ENCODE data around the gene TSACC.
"Not testable (repeated sequence)": the region's sequence is repeated elsewhere in the genome, so short reads cannot be mapped to it uniquely, and the experiment has no call there.

TSACC gene

DNA sequence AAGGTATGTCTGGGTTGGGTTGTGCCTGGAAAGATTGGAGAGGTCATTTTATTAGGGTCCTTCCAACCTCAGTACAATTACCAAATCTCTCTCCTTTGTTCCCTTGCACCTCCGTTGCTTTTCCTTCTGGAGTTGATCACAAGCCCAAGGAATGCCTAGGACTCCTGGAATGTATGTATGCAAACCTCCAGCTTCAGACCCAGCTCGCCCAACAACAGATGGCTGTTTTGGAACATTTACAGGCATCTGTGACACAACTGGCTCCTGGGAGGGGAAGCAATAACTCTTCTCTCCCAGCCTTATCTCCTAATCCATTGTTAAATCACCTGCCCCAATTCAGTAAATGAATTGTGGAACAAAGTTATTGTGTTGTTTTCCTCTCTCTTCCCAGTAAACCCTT, 8.3 kb downstream of the TSACC start:
- no peak for DNase-seq (ENCODE audit: low spot score)

DNA sequence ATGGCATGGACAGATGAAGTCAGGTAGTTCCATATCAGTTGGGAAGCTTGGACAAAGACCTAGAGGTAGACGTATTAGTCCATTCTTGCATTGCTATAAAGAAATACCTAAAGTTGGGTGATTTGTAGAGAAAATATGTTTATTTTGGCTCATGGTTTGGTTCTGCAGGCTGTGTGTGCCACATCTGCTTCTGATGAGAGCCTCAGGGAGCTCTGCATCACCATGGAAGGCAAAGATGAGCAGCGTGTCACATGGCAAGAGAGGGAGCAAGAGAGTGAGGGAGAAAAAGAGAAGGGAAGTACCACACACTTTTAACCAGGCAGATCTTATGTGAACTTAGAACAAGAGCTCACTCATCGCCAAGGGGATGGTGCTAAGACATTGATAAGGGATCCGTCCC, 9.0 kb downstream of the TSACC start:
- no peak for DNase-seq (ENCODE audit: low spot score)

DNA sequence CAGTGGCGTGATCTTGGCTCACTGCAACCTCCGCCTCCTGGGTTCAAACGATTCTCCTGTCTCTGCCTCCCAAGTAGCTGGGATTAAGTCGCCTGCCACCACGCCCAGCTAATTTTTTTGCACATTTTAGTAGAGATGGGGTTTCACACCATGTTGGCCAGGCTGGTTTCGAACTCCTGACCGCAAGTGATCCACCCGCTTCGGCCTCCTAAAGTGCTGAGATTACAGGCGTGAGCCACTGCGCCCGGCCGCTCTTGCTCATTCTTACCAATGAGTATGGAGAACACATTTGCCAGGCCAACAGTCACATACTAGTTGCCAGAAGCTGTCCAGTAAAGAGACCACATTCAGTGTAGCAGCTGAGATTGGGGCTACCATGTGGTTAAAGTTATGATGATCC, 14.2 kb downstream of the TSACC start:
- DNase-seq (ENCODE audit: low spot score): not testable (repeated sequence)

DNA sequence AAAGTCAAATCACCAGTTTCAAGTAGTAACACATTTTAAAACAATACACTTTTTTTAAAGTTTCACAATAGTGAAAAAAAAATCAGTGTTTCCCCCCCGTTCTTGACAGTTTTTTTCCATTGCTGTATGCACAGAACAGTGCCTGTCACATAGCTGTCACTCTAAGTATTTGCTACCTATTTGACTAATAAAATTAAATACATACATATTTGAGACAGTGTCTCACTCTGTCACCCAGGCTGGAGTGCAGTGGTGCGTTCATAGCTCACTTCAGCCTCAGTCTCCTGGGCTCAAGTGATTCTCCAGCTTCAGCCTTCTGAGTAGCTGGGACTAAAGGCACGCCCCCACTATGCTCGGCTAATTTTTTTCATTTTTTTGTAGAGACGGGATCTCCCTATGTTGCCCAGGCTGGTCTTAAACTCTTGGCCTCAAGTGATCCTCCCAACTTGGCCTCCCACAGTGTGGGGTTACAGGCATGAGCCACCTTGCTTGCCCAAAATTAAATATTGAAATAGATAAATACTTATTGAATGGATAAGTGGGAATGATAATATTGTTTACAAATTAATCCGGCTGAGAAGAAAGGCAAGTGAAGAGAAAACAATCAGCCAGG, 18.0 kb downstream of the TSACC start:
- no peak for DNase-seq (ENCODE audit: low spot score)

DNA sequence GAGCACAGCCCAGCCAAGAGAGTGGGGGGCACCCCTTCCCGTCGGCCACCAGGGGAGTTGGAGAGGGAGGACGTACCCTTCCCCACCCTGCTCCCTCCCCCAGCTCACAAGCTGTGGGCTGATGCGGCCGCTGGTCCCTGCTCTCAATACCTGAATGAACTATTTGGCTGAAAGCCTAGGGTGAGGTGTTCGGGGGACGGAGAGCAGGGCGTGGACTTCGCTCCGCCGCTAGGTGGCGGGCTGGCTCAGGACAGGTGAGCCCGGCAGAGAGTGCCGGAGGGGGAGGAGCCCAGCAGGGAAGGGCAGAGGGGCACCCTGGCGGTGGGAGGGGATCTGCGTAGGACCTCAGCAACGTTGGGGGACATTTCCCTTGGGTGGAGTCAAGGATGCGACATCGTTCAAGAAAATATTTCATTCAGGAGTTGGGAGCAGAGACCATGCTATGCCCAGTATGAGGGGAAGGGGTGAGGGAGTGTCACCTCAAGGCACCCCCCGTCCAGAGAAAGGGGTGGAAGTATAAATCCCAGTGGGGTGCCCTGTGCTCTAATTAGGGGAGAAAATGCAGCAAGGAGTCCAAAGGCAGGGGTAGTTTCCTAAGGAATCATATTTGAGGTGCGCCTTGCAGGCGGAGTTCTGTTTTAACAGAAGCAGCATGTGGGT, 18.7 kb downstream of the TSACC start:
- no peak for DNase-seq (ENCODE audit: low spot score)

DNA sequence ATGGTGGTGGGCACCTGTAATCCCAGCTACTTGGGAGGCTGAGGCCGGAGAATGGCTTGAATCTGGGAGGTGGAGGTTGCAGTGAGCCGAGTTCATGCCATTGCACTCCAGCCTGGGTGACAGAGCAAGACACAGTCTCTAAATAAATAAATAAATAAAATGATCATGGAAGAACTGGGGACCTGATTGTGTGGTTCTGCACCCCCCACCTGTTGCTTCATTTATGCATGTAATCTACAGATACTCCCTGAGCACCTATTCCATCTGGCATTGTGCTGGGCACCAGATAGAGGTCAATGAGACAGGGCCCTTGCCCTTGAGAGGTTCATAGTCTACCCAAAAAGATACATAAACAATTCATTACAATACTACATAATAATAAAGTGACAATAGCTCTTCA, 19.7 kb downstream of the TSACC start:
- no peak for DNase-seq (ENCODE audit: low spot score)

DNA sequence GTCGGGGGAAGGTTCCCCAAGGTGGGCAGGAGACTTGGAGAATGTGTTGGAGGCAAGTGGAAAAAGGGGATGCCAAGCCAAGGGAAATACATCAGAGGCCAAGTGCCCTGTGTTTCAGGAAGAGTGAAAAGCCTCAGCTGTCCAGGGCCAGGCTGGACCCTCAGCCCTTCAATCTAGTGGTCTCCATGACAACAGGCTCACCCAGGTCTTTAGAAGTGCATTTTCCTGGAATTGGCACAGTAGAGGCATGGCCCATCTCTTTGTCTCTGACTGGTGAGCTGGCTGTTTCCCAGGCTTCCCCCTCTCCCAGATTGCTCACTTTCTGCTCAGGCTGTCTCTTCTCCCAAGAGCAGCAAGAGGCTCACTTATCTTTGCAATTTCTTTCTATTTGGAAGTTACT, 20.3 kb downstream of the TSACC start:
- no peak for DNase-seq (ENCODE audit: low spot score)

DNA sequence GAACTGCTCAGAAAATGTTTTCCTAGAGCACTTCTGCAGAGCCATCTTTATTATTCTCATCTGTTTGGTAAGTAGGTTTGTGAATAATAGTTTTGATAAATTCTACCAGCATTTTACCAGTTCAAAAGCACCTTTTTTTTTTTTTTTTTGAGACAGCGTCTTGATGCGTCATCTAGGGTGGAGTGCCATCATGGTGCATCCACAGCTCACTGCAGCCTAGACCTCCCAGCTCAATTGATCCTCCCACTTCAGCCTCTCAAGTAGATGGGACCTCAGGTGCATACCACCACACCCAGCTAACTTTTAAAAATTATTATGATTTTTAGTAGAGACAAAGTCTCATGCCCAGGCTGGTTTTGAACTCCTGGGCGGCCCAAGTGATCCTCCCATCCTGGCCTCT, 20.9 kb downstream of the TSACC start:
- no peak for DNase-seq (ENCODE audit: low spot score)

DNA sequence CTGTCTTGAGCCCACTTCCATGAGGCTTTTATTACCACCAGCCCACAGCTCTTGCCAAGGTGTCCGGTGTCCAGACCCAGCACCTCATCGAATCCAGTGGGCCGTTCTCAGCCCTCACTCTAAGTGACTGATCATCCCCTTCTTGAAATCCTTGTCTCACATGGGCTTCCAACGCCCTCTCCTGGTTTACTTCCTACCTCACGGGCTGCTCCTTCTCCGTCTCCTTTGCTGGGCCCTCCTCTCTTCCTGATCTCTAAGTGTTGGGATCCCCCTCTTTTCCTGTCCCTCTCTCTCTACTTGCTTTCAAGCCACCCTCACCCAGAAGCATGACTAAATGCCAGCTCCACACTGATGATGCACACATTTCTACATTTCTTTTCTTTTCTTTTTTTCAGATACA, 21.6 kb downstream of the TSACC start:
- peak; percentile 53 for DNase-seq (ENCODE audit: low spot score)

DNA sequence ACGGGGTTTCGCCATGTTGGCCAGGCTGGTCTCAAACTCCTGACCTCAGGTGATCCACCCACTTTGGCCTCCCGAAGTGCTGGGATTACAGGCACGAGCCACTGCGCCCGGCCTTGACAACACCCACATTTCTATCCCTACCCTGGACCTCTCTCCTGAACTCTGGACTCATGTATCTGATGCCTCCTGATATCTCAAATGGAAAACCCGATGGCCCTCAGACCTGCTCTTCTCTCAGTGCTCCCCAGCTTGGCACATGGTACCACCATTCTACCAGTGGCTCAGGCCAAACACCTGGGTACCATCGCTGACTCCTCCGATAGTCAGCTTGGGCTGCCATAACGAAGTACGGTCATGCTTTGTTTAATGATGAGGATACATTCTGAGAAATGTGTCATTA, 22.2 kb downstream of the TSACC start:
- no peak for DNase-seq (ENCODE audit: low spot score)

DNA sequence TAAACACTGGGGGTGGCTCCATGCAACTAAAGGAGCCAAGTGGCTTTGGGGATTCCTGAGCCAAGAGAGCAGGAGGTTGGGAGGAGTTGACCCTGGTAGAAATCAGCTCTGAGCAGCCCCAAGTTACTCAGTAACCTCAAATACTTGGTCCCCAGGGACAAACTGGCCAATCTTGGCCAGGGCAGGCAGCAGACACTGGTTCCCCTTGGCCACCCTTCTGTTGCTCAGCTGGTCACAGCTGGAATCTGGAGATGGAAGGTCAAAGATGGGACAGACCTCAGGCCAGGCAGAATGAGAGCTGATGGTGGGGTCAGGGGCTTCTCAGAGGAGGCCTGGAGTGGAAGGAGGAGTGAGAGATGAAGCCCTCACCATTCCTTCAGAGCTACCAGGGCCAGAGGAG, 27.4 kb downstream of the TSACC start:
- DNase-seq (ENCODE audit: low spot score): no peak

DNA sequence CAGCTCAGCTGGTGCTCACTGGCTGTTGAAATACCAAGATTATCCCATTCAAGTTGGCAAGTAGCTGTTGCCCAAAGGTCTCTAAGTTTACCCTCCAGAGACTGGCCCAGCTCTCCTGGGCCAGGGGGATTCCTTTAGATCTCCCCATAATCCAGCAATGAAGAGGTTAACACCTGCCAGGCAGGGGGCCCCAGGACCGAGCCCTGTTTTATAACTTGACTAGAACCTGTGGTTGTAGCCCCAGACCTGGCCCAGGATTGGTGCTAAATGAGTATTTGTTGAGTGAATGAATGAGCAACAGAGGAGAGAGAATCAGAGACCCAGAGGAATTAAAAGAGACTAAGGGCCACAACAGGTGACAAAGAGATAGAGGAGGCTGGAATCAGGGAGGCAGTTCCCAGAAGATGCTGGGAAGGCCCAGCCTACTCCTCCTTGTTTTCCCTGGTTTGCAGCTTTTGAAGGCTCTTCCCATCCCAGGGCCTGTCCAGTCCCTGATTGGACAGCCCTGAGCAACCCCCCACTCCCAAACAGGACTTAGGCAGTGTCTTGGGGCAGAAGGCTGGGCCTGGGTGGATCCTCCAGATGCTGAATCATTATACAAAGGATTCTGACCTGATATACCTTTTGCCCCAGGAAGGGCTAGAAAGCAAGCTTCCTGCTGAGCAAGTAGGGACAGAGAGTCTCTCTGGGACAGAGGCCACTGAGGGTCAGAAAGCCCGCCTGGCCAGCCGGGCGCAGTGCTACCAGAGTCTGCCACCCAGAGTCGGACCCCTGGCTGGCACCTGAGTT, 28.2 kb downstream of the TSACC start:
- no peak for DNase-seq (ENCODE audit: low spot score)

DNA sequence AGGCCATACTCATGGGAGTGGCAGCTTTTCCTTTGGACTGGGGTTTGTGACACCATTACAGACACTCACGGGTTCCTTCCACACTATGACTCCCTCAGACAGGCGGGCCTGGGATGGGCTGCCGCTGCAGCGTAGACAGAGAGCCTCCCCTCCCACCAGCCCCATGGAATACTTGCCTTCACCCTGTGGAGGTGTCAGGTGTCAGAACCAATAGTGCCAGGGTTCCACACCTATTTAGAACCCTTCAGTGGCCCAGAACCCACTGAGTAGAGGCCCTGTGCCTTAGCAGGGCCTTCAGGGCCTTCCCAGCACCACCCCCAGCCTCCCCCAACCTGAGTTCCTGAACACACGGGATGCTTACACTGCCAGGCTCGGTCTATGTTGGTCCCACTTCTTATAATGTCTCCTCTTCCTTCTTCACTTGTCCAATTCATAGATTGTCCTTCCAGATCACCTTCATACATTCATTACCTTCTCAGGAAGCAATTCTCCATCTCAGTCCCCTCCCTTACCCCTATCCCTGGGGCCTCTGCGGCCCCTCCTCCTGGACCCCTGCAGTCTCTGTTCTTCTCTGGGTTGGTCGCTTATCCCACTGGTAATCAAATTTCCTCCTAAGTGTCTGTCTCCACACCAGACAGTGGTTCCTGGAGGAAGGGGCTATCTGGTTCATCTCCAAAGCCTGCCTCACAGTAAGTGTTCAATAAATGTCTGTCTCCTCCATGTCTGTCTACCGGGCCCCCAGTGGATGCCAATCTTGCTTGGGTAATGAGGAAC, 29.2 kb downstream of the TSACC start:
- no peak for DNase-seq (ENCODE audit: low spot score)

DNA sequence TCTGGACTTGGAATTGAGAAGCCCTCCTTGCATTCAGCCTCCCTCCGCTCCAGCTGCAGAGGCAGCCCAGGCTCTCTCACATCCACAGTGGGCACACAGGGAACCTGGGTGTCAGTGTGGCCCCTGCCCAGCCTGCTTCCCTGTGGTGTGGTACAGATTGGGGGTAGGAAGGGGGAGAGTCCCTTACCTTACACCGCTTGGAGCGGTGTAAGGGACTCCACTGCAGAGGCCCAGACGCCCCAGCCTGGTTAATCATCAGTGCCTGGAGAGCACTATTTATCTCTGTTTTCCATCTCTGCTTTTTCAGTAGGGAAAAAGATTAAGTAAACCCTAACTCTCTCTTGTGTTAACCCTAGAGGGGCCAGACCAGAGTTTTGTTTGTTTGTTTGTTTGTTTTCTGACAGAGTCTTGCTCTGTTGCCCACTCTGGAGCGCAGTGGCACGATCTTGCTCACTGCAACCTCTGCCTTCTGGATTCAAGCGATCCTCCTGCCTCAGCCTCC, 29.9 kb downstream of the TSACC start:
- DNase-seq (ENCODE audit: low spot score): no peak

DNA sequence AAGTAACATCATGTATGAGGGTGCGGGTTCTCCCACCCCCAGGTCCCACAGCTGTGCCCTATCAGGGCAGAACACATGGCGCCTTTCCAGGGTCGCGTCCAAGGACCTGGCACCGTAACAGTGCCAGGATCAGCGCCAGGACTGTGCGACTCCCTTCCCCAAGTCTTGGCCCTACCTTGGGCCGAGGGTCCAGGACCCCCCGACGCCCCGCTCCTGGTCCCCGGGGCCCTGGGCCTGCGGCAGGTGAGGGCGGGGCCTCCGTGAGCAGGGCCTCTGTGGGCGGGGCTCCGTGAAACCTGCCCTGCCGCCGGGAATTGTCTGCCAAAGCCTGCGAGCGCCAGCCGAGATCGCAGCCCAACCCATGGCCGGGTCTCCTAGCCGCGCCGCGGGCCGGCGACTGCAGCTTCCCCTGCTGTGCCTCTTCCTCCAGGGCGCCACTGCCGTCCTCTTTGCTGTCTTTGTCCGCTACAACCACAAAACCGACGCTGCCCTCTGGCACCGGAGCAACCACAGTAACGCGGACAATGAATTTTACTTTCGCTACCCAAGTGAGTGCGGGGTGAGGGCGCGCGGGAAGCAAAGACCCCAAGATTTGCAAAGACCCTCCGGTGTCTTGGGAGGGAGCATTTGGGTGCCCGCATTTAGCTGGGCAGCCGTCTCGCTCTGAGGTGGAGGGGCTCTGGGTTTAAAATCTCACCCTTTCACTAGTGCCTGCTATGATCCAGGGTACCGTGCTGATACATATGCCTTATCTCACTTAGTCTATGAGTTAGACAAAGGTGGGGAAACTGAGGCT, 30.8 kb downstream of the TSACC start, which contains the start of gene RHBG:
RHBG (plus strand) TSS at position 323 of the 796 bp plus-strand sequence; CDS start at position 362, 39 bp downstream.
- no peak for DNase-seq (ENCODE audit: low spot score)

DNA sequence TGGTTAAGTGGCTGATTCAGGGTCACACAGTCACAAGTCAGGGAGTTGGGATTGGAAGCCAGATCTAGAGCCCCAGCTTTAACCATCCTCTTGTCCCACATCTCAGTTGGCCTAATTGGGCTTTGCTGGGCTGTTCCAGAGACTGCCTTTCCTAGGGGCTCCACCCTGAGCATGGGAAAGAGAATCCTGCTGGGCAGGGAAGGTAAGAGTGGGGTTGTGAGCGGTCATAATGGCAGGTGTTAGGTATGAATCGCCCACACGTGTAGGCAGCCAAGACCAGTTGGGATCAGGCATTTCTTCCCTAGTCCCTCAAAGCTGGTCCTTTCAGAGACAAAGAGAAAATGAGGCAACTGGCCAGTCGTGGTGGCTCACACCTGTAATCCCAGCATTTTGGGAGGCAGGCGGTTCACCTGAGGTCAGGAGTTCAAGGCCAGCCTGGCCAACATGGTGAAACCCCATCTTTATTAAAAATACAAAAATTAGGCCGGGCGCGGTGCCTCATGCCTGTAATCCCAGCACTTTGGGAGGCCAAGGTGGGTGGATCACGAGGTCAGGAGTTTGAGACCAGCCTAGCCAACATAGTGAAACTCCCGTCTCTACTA, 31.5 kb downstream of the TSACC start:
- DNase-seq (ENCODE audit: low spot score): not testable (repeated sequence)

DNA sequence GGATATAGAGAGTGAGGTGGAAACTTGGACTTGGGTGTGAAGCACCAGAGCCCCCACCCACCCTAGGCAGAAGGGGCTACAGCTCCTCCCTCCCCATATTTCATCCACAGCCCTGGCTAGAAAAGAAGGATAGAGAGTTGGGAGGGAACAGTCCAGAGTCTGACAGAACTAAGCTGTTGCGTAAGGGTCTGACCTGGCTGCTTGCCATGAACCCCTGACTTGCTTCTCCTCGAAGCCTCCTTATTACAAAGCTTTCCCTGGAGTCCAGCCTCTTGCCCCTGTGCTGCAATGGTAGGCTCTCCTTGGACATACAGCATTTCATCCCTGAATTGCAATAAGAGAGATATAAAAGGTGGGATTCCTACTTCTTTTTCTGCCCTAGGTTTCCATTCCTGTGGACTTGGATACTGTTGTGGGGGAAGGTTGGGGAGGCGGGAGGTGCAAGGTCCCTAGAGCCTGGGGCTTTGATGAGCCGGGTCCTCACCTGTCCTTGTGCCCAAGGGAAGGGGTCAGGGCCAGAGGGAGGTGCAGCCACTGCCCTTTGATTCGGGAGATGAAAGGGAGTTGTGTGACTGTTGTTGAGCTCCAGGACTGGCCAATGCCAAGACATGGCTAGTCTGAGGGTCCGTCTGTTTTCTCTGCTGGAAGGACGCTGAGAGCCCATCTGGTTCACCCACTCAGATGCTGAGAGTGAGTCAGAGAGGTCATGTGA, 33.4 kb downstream of the TSACC start:
- no peak for DNase-seq (ENCODE audit: low spot score)

DNA sequence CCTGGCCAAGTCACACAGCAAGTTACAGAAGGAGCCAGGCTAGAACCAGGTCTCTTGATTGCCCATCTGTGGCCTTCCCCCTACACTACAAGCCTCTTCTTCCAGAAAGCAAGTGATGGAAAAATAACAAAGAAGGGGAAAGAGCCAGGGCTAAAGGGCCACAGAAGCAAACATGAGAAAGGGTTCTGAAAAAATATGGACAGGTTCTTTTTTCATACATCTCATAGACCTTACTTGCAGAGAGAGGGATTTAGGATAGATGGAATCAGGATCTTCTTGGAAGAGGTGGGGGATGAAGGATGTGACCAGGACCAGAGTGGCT, 33.9 kb downstream of the TSACC start:
- no peak for DNase-seq (ENCODE audit: low spot score)

DNA sequence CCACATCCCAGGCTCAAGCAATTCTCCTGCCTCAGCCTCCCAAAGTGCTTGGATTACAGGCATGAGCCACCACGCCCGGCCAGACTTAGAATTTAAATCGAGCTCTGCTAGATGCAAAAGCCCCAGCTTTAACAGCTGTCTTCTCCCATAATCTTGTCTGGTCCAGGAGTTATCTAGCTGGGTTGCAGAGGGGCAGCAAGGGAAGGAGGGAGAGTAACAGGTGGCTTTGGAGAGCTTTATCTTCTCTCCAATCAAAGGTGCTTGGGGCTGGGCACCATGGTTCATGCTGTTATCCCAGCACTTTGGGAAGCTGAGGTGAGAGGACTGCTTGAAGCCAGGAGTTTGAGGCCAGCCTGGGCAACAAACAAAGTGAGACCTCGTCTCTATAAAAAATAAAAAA, 34.5 kb downstream of the TSACC start:
- DNase-seq (ENCODE audit: low spot score): no peak

DNA sequence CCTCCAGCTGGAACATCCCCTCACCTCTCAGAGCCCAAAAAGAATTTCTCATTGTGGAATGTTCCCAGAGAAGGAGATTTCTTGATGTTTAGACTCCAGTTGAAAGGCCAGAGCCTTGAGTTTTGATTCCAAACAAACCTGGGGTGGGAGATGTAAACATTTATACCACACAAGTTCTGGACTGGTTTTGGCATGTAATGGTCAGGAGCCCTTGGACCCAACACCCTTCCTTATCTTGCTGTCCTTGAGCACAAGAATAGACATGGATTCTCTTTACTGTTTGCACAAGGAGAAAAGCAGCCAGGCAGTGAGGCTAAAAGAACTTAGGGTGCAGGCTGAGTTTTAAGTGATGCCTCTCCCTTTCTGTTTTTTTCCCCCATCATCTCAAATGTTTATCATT, 35.2 kb downstream of the TSACC start:
- DNase-seq (ENCODE audit: low spot score): no peak

DNA sequence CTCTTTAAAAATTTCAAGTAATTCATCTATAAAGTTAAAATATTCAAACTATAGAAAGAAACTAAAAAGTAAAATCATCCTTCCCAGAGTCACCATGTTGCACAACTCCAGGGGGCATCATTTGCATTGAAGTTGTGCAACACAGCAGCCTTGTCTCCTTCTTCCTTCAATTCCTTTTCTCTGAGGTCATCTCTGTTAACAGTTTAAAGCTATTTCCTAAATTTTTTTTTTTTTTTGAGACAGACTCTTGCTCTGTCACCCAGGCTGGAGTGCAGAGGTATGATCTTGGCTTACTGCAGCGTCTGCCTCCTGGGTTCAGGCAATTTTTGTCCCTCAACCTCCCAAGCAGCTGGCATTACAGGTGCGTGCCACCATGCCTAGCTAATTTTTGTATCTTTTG, 37.8 kb downstream of the TSACC start:
- no peak for DNase-seq (ENCODE audit: low spot score)

Measured in COLO829 (cell line).